T-helper 22 cell (primary cell): Measurements from ENCODE around the gene FGB.
"Not testable (repeated sequence)": the region's sequence is repeated elsewhere in the genome, so short reads cannot be mapped to it uniquely, and the experiment has no call there.

Experiments used
- DNase-seq: peaks from one replicate; pipeline ENCODE4 v3.0.0-alpha.2; 2020; ENCODE audit warnings: low read depth

The FGB gene

GRCh38 chr4:154566639-154567204 lies 3.9 kb downstream of the FGB start:
- no peak for DNase-seq

GRCh38 chr4:154569028-154569427 lies 6.2 kb downstream of the FGB start:
- no peak for DNase-seq

GRCh38 chr4:154569584-154569983 lies 6.8 kb downstream of the FGB start:
- no peak for DNase-seq

- no peak for DNase-seq
These were observed 10.5 kb downstream of the FGB start for GRCh38 chr4:154573190-154573870.

- no peak for DNase-seq
These were observed 11.5 kb downstream of the FGB start for GRCh38 chr4:154574311-154574710.

- no peak for DNase-seq
These were observed 14.5 kb downstream of the FGB start for GRCh38 chr4:154577324-154577723.

GRCh38 chr4:154578919-154579318 lies 16.1 kb downstream of the FGB start:
- no peak for DNase-seq

GRCh38 chr4:154579927-154580326 lies 17.1 kb downstream of the FGB start:
- no peak for DNase-seq

GRCh38 chr4:154582723-154583122 lies 19.9 kb downstream of the FGB start:
- no peak for DNase-seq

- DNase-seq, result no peak
These were observed 20.4 kb downstream of the FGB start for GRCh38 chr4:154583230-154583629.

- DNase-seq, result no peak
These were observed 20.9 kb downstream of the FGB start for GRCh38 chr4:154583677-154584076.

GRCh38 chr4:154584259-154584658 lies 21.4 kb downstream of the FGB start:
- no peak for DNase-seq

- DNase-seq, result no peak
These were observed 22.7 kb downstream of the FGB start for GRCh38 chr4:154585369-154586018.

- no peak for DNase-seq
These were observed 23.7 kb downstream of the FGB start for GRCh38 chr4:154586296-154587033.

GRCh38 chr4:154588198-154588597 lies 25.4 kb downstream of the FGB start:
- DNase-seq, result no peak

- DNase-seq, result no peak
These were observed 26.7 kb downstream of the FGB start for GRCh38 chr4:154589296-154590197.

GRCh38 chr4:154590329-154591006 lies 27.7 kb downstream of the FGB start, which contains the start of gene FGA:
TSS of gene FGA (minus strand) at chr4:154590742. CDS start at chr4:154590687, 55 bp downstream.
- no peak for DNase-seq

- DNase-seq, result no peak
These were observed 29.1 kb downstream of the FGB start for GRCh38 chr4:154591890-154592289.

- no peak for DNase-seq
These were observed 31.1 kb downstream of the FGB start for GRCh38 chr4:154593868-154594267.

- DNase-seq, result not testable (repeated sequence)
These were observed 31.5 kb downstream of the FGB start for GRCh38 chr4:154594343-154594742.

GRCh38 chr4:154595807-154596206 lies 33.0 kb downstream of the FGB start:
- DNase-seq, result no peak
